Suppressor macrophage treated with lipopolysaccharide for 1 hour (primary cell): ENCODE data around the gene MED13L.
A peak's percentile ranks its signal among the peaks of the same experiment; 100 is the strongest.

Experiments
- DNase-seq, 3 donors: peaks; one replicate each; pipeline ENCODE4 v3.0.0-alpha.2; 2020 to 2022

MED13L gene

DNA sequence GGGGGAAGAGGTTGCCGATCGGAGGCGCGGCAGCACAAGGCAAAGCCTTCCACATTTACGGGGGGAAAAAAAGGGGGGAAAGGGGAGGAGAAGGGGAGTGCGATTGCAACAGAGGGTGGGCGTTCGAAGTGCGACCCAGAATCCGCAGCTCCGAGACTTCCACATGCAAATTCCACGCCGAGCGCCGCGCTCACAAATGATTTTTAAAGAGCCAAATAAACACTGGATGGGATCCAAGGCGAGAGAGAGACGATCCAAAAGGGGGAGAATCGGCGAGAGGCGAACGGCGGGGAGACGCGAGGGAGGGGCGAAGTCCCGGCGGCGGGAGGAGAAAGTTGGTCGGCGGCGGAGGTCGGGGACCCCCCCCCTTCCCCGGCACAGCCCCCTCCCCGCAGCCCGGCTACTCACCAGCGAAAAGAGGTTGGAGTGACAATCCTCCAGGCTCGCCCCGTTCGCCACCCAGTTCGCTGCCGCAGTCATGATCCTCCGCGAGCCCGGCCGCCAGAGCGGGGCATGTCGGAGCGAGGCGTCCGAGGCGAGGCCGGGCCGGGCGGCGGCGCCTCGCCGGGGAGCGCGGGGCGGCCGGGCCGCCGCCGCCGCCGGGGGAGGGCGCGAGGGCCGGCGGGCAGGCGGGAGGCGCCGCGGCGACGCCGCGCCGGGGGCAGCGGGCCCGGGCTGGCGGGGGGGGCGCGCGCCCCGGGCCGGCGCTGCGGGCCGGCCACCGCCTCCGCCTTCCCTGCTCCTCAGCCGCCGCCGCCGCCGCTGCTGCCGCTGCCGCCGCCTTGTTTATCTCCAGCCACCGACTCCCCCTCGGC lies 634 bp downstream of the MED13L start:
- DNase-seq, result peak; percentile 65 to 79 (median 66)

GRCh38 chr12:116274551-116275375 lies 2.7 kb downstream of the MED13L start:
- DNase-seq, result no peak

- DNase-seq, result no peak
Measured at GRCh38 chr12:116273813-116274550, 3.5 kb downstream of the MED13L start.

DNA sequence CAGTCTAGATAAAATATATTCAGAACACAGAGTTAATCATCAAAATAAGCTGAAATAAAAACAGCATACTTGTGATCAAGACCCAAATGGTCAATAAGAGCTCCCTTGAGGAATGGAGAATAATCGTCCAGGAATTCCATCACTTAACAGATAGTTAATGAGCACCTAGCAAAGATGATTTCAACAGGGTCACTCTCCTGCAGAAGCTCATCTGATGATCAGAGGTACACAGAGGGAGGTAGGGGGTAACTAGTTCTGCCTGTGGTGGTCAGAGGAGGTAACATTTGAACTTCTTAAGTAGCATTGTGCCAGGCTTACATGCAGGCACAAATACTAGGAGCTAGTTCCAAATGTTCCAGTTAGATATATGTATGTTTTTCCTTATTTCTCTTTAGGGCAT lies 9.5 kb downstream of the MED13L start:
- no peak for DNase-seq

GRCh38 chr12:116266631-116267349 lies 10.7 kb downstream of the MED13L start:
- peak; percentile 45 to 70 (median 62) for DNase-seq

- peak; percentile 37 to 52 (median 37) for DNase-seq
Measured at GRCh38 chr12:116266168-116266601, 11.3 kb downstream of the MED13L start.

DNA sequence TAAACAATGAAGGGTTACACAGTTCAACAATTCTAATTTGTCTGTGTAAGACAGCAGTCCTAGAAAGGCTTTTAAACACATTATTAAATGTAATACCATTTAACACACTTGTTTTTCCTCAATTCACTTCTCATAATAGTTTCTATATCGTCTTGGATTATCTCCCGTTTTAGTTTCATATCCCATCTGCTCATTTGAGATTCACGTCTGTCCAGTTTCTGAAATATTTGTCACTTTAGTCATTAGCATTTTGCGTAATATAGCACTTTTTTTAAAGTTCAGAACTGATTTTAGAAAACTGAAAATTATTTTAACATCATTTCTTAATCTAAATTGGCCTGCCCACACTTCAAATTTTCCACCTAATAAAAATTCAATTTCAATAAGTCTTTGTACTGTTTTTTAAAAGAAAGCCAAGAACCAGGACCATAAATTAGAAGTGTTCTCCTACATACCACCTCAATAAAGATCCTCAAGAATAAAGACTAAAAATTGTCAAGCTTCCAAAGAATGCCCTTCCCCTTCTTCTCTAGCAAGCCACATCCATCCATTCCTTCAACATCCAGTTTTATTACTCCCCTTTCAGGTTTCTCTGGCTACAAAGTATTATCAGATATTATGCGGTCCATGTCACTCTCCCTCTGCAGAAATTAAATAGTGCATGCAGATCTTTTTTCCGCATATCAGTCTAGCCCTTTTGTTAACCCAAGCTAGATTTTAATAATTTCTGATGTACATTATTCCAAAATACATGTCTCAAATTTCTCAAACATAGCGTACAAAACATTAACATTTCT lies 11.9 kb downstream of the MED13L start:
- peak in 2 of 3 donors; percentile 65 to 78 for DNase-seq

DNA sequence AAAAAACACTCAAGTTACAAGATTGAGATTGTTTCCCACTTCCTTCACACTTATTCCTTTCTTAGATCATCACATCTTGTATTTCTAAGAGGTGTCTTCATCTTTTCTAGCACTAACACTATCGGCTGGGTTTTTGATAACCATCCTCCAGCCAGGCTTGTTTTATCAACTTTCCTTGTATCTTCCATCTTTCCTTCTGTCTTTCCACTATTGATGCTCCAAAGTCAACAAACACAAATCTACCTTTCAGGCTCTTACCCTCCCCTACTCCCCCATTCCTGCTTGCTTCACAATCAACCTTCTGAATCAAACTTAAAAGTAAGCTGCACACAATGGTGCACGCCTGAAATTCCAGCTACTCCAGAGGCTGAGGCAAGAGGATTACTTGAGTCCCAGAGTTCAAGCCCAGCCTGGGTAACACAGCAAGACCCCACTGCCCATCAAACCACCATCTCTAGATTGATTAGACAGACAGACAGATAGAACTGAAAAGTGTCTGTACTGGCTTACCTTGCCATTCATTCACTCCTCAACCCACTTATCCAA lies 12.9 kb downstream of the MED13L start:
- no peak for DNase-seq

- DNase-seq, result peak in 2 of 3 donors; percentile 47 to 49
Measured at GRCh38 chr12:116263844-116264243, 13.6 kb downstream of the MED13L start.

- DNase-seq, result no peak
Measured at GRCh38 chr12:116263431-116263830, 14.1 kb downstream of the MED13L start.

DNA sequence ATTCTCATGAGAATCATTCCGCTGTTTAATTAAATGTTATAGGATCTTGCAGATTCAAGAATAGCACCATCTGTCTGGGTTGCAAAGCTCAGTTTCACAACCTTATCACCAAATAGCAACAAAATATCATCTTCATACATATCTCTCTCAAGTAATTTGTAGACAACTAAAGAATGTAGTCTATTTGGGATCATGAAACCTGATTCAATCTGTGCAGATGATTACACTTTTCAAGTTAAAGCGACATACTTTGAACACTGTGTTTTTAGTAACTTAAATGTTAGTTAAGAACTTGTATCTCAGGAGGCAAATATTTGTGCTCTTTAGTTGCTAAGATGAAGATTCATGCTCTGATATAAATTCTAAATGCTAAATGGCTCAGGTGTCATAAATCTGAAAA lies 14.8 kb downstream of the MED13L start:
- DNase-seq, result no peak

DNA sequence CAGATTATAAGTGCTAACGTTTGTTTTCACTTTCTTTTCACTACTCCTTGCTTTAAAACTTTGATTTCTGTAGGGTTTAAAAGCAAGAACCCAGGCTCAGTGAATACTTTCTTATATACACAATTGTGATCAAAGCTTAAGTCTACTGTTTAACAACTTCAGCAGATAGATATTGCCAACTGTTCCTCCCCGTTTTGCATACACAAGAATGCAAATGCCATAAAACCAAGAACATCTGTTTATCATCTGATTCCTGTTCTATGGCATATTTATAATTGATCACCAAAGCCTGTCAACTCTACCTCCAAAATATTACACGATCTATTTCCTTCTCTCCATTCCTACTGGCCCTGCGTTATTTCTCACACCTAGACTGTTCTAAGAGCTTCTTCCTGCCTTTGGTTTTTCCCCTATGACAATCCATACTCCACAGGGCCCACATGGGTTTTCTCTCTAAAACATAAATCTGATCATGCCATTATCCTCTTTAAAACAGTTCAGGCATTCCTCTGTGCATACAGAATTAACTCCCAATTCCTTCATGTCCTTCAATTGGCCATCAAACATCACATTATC lies 15.9 kb downstream of the MED13L start:
- DNase-seq, result no peak

GRCh38 chr12:116259800-116260577 lies 17.5 kb downstream of the MED13L start:
- DNase-seq, result no peak

DNA sequence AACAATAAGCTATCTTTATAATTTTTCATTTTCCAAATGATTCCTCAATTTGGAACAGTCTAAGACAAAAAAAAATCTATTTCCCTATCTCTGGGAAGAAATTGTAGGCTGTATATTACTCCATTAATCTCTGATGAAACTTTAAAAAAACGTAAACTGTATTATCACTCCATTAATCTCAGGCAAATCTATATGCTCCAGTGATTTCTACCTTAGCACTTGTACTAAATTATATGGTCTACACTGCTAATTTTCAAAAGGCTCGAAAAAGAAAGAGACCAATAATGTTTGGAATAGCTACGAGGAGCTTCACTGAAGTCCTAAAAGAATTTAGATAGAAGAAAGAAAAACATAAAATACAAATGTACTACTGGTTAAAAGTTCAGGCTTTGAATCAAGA lies 19.7 kb downstream of the MED13L start:
- DNase-seq, result no peak

DNA sequence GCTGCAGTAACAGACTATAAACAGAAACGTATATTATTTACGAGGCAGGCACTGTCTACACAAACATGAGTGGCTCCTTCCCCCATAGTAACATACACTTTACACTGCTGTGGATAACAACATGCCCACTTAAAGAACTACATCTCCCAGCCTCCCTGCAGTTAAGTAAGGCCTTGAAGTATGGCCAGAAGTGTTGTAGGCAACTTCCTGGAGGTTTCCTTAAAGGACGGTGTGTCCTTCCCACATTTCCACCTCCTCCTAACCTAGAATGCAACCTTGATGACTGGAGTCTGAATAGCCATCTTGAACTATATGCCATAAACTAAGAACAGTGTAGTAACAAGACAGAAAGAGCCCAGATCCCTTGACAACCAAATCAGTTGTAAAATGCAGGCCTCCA lies 20.3 kb downstream of the MED13L start:
- DNase-seq, result no peak

DNA sequence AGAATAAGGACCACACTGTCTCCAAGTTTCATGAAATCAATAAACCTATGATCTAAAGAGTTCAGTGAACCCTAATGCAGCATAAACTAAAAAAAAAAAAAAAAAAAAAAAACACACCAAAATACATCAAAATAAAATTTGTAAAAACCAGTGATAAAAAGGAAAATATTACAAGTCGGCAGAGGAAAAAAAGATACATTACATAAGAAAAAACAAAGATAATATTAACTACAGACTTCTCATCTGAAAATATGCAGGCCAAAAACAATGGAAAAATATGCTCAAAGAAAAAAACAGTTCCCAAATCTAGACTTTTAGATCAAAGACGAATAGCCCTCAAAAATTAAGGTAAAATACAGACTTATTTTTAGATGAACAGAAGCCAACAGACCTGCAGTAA lies 27.6 kb downstream of the MED13L start:
- no peak for DNase-seq

- no peak for DNase-seq
Measured at GRCh38 chr12:116248930-116249329, 28.6 kb downstream of the MED13L start.

- DNase-seq, result no peak
Measured at GRCh38 chr12:116248433-116248832, 29.1 kb downstream of the MED13L start.

DNA sequence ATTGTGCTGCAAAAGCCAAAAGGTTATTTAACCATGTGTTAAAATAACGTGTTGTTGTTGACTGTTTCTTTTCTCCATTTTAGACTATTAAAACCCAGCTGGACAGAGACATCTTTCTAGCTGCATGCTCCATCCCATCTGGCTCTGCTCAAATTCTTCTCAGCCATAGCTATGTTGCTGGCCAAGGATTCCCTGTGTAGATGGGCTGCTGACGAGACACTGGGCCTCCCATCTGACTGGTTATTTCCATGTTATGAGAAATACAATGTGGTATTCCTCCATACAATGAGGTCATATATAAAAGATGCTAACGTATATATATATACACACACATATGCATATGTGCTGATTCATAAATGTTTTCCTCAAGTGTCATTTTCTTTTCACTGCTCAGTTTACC lies 30.1 kb downstream of the MED13L start:
- DNase-seq, result peak; percentile 22 to 46 (median 42)
